Stimulated activated CD4-positive, alpha-beta T cell treated with anti-CD3 and anti-CD28 coated beads, Interleukin-1b, Interleukin-23, amount 100 ng/mL, for 4 hours (primary cell): ENCODE results near the gene DHODH.
"Not testable (repeated sequence)": the region's sequence is repeated elsewhere in the genome, so short reads cannot be mapped to it uniquely, and the experiment has no call there.

ENCODE experiments used
- DNase-seq, 2 donors: peaks; one replicate each; pipeline ENCODE4 v3.0.0-alpha.2; 2020; ENCODE audit warnings: low read depth in 2 of 2

DHODH gene

GRCh38 chr16:72054254-72054847 lies 45.8 kb downstream of the DHODH start, which contains the start of gene HP:
HP (plus strand) TSS chr16:72054505; CDS start chr16:72054653, 148 bp downstream.
- not testable (repeated sequence) for DNase-seq

GRCh38 chr16:72055911-72056310 lies 47.4 kb downstream of the DHODH start:
- DNase-seq = no peak

- not testable (repeated sequence) for DNase-seq
These were observed 48.8 kb downstream of the DHODH start for GRCh38 chr16:72057313-72057712.

GRCh38 chr16:72059060-72059459 lies 50.5 kb downstream of the DHODH start:
- DNase-seq = not testable (repeated sequence)

GRCh38 chr16:72060405-72060804 lies 51.9 kb downstream of the DHODH start:
- no peak for DNase-seq

GRCh38 chr16:72061564-72061963 lies 53.0 kb downstream of the DHODH start:
- DNase-seq = no peak

GRCh38 chr16:72064361-72064894 lies 55.9 kb downstream of the DHODH start:
- no peak for DNase-seq

- DNase-seq = no peak
These were observed 58.2 kb downstream of the DHODH start for GRCh38 chr16:72066747-72067146.

- DNase-seq = no peak
These were observed 60.4 kb downstream of the DHODH start for GRCh38 chr16:72068930-72069329.

- DNase-seq = no peak
These were observed 64.2 kb downstream of the DHODH start for GRCh38 chr16:72072514-72073342.

GRCh38 chr16:72073560-72074230 lies 65.2 kb downstream of the DHODH start:
- no peak for DNase-seq

GRCh38 chr16:72075067-72075466 lies 66.5 kb downstream of the DHODH start:
- not testable (repeated sequence) for DNase-seq
